HG03575 (cell line): ENCODE data around the gene G6PC2.
"Not testable (repeated sequence)": the region's sequence is repeated elsewhere in the genome, so short reads cannot be mapped to it uniquely, and the experiment has no call there.

Experiments used
- ATAC-seq: cut with Tn5 transposase; IDR thresholded peaks from one replicate; pipeline ENCODE4 v1.9.1; 2021; ENCODE audit not compliant: unreplicated experiment, insufficient number of reproducible peaks, low FRiP score; ENCODE audit errors: extremely low read depth

G6PC2 gene

DNA sequence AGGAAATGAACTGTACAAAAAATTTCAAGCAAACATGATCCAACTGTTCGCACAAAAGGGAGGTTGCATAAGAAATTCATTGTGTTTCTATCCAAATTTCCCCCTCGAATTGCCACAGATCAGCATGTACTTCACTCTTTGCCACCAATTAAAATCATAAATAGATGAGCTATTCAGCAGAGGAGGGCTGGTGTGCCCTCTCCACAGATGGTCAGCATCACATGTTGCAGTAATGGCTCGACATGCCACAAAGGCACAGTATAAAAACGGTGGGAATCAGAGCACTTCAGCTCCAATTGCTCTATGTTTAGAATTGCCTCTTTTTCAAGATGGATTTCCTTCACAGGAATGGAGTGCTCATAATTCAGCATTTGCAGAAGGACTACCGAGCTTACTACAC is at the start of gene G6PC2:
Gene G6PC2, plus strand, starts transcription at position 289 of the 400 bp plus-strand sequence. Its CDS starts 41 bp downstream, at position 330.
- ATAC-seq = no peak

DNA sequence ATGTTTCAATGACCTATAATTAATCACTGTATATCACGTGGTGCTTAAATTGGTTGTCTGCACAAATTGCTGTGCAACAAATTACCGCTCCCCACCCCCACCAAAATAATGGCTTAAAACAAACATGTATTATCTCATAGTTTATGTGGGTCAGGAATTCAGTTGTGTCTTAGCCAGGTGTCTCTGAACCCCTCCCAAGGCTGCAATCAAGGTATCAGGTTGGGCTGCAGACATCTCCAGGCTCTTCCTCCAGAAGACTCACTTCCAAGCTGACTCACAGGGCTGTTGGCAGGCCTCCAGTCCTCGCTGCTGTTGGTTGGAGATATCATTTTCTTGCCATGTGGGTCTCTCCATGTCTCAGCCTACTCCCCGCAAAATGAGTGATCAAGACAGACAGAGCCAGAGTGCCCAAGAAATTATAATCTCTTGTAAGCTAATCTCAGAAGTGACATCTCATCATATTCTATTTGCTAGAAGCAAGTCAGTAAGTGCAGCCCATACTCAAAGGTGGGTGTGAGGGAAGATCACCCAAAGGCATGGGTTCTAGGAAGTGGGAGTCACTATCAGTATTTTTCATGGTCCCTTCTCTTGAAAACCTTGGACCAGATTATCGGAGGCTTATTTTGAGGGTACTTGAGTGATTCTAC is 49.3 kb upstream of the G6PC2 start:
- no peak for ATAC-seq

DNA sequence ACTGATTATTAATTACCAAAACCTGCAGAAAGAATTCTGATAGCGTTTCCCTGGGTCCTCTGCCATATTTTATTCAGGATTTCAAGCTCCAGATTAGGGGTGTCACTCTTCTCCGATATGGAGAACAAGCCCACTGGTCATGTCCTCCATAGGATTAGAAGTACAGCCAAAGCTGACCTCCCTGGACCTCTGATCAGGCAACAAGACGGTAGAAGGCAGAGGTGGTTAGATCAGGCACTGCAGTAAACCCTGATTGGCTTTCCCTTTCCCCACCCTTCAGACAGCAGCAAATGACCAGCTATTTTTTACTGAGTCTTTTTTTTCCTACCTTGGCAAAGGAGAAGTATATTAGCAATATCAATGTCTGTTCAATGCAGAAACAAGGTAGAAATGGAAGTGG is 48.6 kb upstream of the G6PC2 start:
- no peak for ATAC-seq

DNA sequence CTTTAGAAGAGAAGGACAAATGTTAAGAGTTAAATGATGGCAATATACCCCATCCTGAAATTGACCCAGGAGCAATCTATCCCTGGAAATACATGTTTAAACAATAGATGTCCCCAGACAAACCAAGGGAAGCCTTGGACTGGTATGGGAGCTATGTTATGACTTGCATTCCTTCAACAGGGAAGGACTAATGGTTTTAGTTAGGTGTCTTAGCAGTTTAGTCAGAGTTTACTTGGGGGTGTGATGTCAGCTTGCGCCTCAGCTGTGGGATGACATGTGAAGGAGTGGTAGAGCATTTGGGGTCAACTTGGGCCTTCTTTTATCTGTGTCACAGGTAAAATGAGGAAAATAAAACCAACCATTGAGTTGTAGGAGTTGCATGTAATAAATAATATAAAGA is 47.6 kb upstream of the G6PC2 start:
- no peak for ATAC-seq

DNA sequence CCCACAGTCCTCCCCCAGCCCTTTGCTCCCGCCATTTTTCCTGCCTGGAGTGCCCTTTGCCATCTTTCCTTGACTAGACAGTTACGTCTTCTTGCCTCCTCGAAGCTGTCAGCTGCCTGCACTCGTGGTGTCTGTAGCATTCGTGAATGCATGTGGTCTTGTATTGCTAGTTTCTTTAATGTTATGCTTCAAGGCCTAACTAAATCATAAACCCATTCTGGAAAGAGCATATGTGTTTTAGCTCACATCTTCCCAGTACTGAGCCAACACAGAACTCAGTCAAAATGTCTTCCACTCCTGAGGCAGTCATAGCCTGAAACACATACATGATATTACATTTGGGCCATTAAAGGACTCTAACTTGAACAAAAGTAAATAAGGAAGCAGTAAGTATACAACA is 46.4 kb upstream of the G6PC2 start:
- no peak for ATAC-seq

GRCh38 chr2:168855601-168856000 is 45.5 kb upstream of the G6PC2 start:
- ATAC-seq = no peak

GRCh38 chr2:168858146-168858545 is 42.9 kb upstream of the G6PC2 start:
- no peak for ATAC-seq

- not testable (repeated sequence) for ATAC-seq
Measured at GRCh38 chr2:168867164-168867563, 33.9 kb upstream of the G6PC2 start.

GRCh38 chr2:168870369-168870768 is 30.7 kb upstream of the G6PC2 start:
- ATAC-seq = not testable (repeated sequence)

DNA sequence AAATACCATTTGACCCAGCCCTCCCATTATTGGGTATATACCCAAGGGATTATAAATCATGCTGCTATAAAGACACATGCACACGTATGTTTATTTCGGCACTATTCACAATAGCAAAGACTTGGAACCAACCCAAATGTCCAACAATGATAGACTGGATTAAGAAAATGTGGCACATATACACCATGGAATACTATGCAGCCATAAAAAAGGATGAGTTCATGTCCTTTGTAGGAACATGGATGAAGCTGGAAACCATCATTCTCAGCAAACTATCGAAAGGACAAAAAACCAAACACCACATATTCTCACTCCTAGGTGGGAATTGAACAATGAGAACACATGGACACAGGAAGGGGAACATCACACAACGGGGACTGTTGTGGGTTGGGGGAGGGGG is 30.3 kb upstream of the G6PC2 start:
- ATAC-seq = not testable (repeated sequence)

- ATAC-seq = no peak
Measured at GRCh38 chr2:168874368-168875054, 26.6 kb upstream of the G6PC2 start.

- not testable (repeated sequence) for ATAC-seq
Measured at GRCh38 chr2:168882163-168882562, 18.9 kb upstream of the G6PC2 start.

- no peak for ATAC-seq
Measured at GRCh38 chr2:168884975-168885374, 16.1 kb upstream of the G6PC2 start.

- no peak for ATAC-seq
Measured at GRCh38 chr2:168889635-168890005, 11.5 kb upstream of the G6PC2 start.

- ATAC-seq = peak; percentile 100
Measured at GRCh38 chr2:168890006-168890782, 10.9 kb upstream of the G6PC2 start, which contains the start of gene SPC25. TSS of gene SPC25 (minus strand) at chr2:168890430. CDS start at chr2:168889519, 911 bp downstream.

DNA sequence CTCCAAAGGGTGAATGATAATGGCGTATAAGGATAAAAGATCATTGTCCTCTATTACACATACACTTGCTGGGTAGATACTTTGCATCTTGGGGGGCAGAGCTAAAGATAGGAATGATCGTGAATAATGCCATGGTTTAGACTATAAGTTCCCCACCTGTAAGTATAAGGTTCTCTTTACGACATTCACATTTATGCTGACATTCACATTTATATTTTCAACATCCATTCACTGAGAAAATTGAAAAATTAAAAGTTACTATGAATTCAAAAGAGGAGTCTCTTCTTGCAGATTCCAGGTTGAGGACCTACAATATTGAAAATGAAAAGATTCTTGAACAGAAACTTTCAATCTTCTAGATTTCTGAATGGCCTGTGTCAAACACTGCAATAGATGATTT is 8.8 kb upstream of the G6PC2 start:
- no peak for ATAC-seq

GRCh38 chr2:168894101-168894500 is 7.0 kb upstream of the G6PC2 start:
- no peak for ATAC-seq

DNA sequence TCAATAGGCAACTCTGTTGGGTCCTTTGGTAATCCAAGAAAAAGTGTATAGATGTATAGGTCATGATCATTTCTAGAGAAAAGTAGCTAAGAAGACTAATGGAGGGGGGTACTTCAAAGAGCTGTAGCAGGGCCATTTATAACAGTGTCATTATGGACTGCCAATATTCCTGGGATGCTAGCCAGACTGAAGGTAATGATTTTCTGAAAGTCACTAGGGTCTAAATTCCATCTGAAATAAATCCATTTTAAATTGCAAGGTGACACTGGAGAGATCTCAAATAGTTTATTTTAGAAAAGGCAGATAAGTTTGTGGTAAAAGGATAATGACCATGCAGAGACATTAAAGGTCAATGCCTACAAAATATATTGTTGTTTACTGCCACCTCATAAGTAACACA is 6.4 kb upstream of the G6PC2 start:
- ATAC-seq = no peak

GRCh38 chr2:168895771-168896170 is 5.3 kb upstream of the G6PC2 start:
- ATAC-seq = no peak

DNA sequence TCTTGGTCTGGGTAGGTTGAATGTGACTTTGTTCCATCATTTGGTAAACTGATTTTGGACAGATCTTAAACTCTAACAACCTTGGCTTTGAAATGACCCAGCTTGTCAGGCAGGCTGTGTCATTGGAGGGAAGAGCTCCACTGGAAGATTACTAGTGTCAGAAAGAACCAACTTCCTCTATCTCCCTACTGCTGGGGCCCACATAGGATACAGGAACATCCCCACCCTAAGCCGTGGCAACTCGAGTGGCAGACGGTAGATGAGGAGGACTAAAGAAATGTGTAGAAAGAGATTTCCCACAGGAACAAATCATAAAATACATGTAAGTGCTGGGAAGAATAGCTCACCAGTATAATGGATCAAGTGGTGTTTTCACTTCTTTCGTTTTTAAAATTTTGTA is 4.3 kb upstream of the G6PC2 start:
- no peak for ATAC-seq
